ENCODE measurements around the gene ADCY9. TPM values are rescaled to one million over a fixed set of nuclear protein-coding genes. Genes with fewer than 3 reads are reported as not detected.
A peak's percentile ranks its signal among the peaks of the same experiment; 100 is the strongest.

Gene ADCY9
- polyA plus RNA-seq, 2 of the 4 experiments (the other 2 are of a cell fraction): 6.2 to 7.6 TPM

DNA sequence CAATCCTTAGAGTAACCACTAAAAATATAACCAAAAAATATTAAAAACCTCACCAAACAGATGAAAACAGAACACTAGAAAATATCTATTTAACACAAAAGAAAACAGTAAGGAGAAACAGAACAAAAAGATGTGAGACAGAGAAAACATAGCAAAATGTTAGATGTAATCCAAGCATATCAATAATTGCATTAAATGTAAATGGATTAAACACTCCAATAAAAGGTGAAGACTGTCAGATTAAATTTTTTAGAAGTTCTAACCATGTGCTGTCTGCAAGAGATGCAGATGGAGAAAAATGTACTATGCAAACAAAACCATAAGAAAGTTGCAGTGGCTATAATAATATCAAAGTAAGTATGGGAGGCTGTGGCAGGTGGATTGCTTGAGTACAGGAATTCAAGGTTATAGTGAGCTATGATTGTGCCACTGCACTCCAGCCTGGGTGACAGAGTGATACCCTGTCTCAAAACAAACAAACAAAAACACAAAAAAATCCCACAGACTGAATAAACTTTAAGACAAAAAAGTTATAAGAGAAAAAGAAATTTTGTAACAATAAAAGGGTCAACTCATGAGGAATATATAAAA is 53.9 kb downstream of the ADCY9 start:
- TF ChIP-seq ZNF302 (CRISPR knock-in tag; IDR thresholded peaks at IDR 0.05) (no peak), PHF8 (IDR thresholded peaks at IDR 0.05; ENCODE audit: borderline replicate concordance, low read depth) (no peak), ESRRA (IDR thresholded peaks at IDR 0.05; ENCODE audit: borderline replicate concordance, low read length) (no peak), HEYL (CRISPR knock-in tag; IDR thresholded peaks at IDR 0.05) (no peak), RCOR1 (IDR thresholded peaks at IDR 0.05; ENCODE audit: low read depth, low read length) (no peak), NFE2L2 (conservative IDR thresholded peaks at IDR 0.05; ENCODE audit: low read length) (no peak), HOXB5 (CRISPR knock-in tag; IDR thresholded peaks at IDR 0.05) (no peak), CBX2 (IDR thresholded peaks at IDR 0.05; ENCODE audit: borderline replicate concordance, low read depth) (no peak), CEBPB (IDR thresholded peaks at IDR 0.05) (no peak), NPAS2 (CRISPR knock-in tag; IDR thresholded peaks at IDR 0.05; ENCODE audit: borderline replicate concordance) (no peak), ZSCAN20 (CRISPR knock-in tag; IDR thresholded peaks at IDR 0.05) (no peak), MYC (IDR thresholded peaks at IDR 0.05; ENCODE audit: borderline replicate concordance, low read length) (no peak), GATA3 (IDR thresholded peaks at IDR 0.05; ENCODE audit: borderline replicate concordance) (no peak), EHF (CRISPR knock-in tag; IDR thresholded peaks at IDR 0.05) (no peak), TFCP2L1 (CRISPR knock-in tag; IDR thresholded peaks at IDR 0.05) (no peak)
- TF ChIP-seq, protein P1, sequence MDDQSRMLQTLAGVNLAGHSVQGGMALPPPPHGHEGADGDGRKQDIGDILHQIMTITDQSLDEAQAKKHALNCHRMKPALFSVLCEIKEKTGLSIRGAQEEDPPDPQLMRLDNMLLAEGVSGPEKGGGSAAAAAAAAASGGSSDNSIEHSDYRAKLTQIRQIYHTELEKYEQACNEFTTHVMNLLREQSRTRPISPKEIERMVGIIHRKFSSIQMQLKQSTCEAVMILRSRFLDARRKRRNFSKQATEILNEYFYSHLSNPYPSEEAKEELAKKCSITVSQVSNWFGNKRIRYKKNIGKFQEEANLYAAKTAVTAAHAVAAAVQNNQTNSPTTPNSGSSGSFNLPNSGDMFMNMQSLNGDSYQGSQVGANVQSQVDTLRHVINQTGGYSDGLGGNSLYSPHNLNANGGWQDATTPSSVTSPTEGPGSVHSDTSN (IDR thresholded peaks at IDR 0.05): no peak
- TF ChIP-seq, protein P2, sequence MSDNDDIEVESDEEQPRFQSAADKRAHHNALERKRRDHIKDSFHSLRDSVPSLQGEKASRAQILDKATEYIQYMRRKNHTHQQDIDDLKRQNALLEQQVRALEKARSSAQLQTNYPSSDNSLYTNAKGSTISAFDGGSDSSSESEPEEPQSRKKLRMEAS (IDR thresholded peaks at IDR 0.05): no peak
- Histone ChIP-seq H3K4me1 (peaks cover 2% of the 10 kb centered on the region), H3K4me3 (no peak overlapping the region), H3K27ac (no peak overlapping the region), H3K4me2 (no peak overlapping the region), H3K9me3 (peaks cover 36% of the 10 kb centered on the region)
- DNase-seq (ENCODE audit: low read depth in 1 of 2, low spot score in 1 of 2): no peak
- no peak for ATAC-seq
- POLR2A ChIA-PET: interaction anchor here (0.6 kb wide), 1 partner anchor 57 kb away, joined by 3 read pairs; no protein-coding TSS in a partner anchor
- no peak for FAIRE-seq
- CTCF ChIA-PET: no interaction called here

DNA sequence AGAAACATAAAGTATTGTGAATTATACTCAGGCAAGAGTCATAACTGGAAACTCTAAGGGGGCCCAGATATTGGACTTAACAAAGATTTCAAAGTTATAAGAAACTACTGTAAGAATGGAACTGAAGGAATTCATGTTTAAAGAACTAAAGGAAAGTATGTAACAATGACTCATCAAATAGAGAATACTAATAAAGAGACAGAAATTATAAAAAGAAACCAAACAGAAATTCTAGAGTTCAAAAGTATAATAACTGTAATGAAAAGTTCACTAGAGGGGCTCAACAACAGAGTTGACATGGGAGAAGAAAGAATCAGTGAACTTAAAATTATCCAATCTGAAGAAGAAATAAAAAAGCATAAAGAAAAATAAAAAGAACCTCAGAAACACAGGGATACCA is 55.4 kb downstream of the ADCY9 start:
- H3K27ac ChIP-seq: no peak overlapping the region
- peaks cover 36% of the 10 kb centered on the region for H3K9me3 ChIP-seq
- ATAC-seq: no peak
- H3K4me3 ChIP-seq: no peak overlapping the region
- FAIRE-seq: no peak
- DNase-seq (ENCODE audit: low read depth in 1 of 2, low spot score in 1 of 2): no peak
- H3K4me1 ChIP-seq: no peaks in the 10 kb centered on the region
- TF ChIP-seq, protein P2 (IDR thresholded peaks at IDR 0.05): no peak
- TF ChIP-seq KDM5A (IDR thresholded peaks at IDR 0.05) (no peak), RARB (CRISPR knock-in tag; IDR thresholded peaks at IDR 0.05) (no peak), MAFK (IDR thresholded peaks at IDR 0.05; ENCODE audit: partially characterized antibody) (peak; percentile 16), POLR2AphosphoS2 (conservative IDR thresholded peaks at IDR 0.05; ENCODE audit: low read length) (no peak), FOSL2 (IDR thresholded peaks at IDR 0.05) (no peak), FOSL2 (CRISPR knock-in tag; IDR thresholded peaks at IDR 0.05) (peak; percentile 39), CHD4 (IDR thresholded peaks at IDR 0.05; ENCODE audit: borderline replicate concordance) (no peak), NFE2L2 (conservative IDR thresholded peaks at IDR 0.05; ENCODE audit: low read length) (0 out of 2 replicates have a peak, but pooled peaks have one; percentile 19)
- TF ChIP-seq, protein P3, sequence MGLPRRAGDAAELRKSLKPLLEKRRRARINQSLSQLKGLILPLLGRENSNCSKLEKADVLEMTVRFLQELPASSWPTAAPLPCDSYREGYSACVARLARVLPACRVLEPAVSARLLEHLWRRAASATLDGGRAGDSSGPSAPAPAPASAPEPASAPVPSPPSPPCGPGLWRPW (IDR thresholded peaks at IDR 0.05): no peak
- H3K4me2 ChIP-seq: no peak overlapping the region
- CTCF ChIA-PET: interaction anchor here (1.1 to 1.3 kb wide), 2 partner anchors 78 to 192 kb away, joined by 3 read pairs; no protein-coding TSS in a partner anchor
- POLR2A ChIA-PET: no interaction called here

Data from A549 (cell line).